Measurements from ENCODE around the gene AMACR. TPM values are rescaled to one million over a fixed set of nuclear protein-coding genes. Genes with fewer than 3 reads are reported as not detected.

The AMACR gene
- total and polyA plus RNA-seq, 9 of the 15 experiments (the other 6 are each of a cell fraction or from before 2014, with no cell fraction given), result 0.72 to 4.6 (median 4.0) TPM

DNA sequence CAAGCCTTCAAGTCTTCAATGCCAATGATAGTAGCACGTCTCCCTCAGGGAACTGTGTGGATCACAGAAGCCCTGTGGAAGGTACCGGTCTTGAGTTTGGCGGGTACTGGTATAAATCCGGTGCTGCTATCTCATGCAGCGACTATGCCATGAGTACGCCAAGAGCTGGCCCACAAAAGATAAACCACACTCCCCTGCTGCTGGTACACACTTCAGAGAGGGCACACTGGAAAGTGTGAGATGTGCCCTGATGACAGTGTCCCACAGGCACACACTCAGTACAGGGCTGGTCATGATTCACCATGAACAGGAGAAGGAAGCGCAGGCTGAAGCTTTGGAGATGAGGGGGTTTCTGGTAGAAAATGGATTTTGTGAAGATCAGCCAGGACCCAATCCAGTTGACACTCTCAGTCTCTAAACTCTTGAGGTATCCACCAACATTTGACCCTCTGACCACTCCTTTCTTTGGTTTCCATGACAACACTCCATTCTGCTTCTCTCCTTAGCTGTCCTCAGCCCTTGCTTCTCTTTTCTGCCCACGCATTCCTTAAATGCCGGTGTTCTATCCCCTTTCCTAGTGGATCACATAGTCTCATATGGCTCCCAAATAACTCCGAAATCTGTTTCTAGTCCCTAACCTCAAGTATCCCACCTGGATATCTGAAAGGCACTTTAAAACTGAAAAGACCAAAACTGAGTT lies 5.1 kb downstream of the AMACR start:
- ATAC-seq (no peak), DNase-seq (ENCODE audit: extremely low read depth in 1 of 4, low spot score in 3 of 4) (no peak), FAIRE-seq (no peak)
- no peaks in the 10 kb centered on the region for H3K9me1 ChIP-seq (ENCODE audit: control insufficient read depth, insufficient read depth, low read length)
- H2AFZ ChIP-seq (ENCODE audit: low read depth, low read length), result no peak overlapping the region
- CTCF ChIA-PET (ENCODE audit: low intra/inter-chr PET ratio), result interaction anchor here (0.6 kb wide), 1 partner anchor 1000 kb away, joined by 6 read pairs; no protein-coding TSS in a partner anchor
- no peaks in the 10 kb centered on the region for H3K79me2 ChIP-seq (ENCODE audit: control insufficient read depth, insufficient read depth, low read length)
- POLR2A ChIA-PET, result no interaction called here
- no peaks in the 10 kb centered on the region; the same call in 2 of the 3 replicates for H3K36me3 ChIP-seq (ENCODE audit: control insufficient read depth, insufficient read depth, low read length)
- no peaks in the 10 kb centered on the region for H4K20me1 ChIP-seq (replicated peaks; ENCODE audit: control insufficient read depth, insufficient read depth, low read length)
- H3K4me2 ChIP-seq (ENCODE audit: insufficient read depth, low read length), result no peak overlapping the region
- in situ Hi-C loops (cut with MboI) (loop anchor here (10.0 kb wide), 1 partner anchor 442 kb away; no protein-coding TSS in a partner anchor), intact Hi-C loops (cut with micrococcal nuclease) (no loop called here)
- H3K9me3 ChIP-seq (replicated peaks; ENCODE audit: control insufficient read depth, insufficient read depth, low read depth, low read length), result no peaks in the 10 kb centered on the region
- H3K9ac ChIP-seq (ENCODE audit: insufficient read depth in 1 of 2, low read depth in 2 of 2, low read length in 2 of 2), result no peak overlapping the region
- no peaks in the 10 kb centered on the region for H3K27me3 ChIP-seq (ENCODE audit: control insufficient read depth in 2 of 2, insufficient read depth in 2 of 2, low read length in 2 of 2)
- H3K4me1 ChIP-seq (replicated peaks in 1 of 2; ENCODE audit: control insufficient read depth in 2 of 2, insufficient read depth in 2 of 2, low read length in 2 of 2), result peaks cover 7 to 9% of the 10 kb centered on the region in 2 experiments; a peak in 4 of 5 replicates
- H3K27ac ChIP-seq (ENCODE audit: extremely low read depth, low read depth, low read length), result no peak overlapping the region
- TF ChIP-seq RFX1 (IDR thresholded peaks at IDR 0.05) (peak; percentile 86), ZNF584 (CRISPR knock-in tag; IDR thresholded peaks at IDR 0.05; ENCODE audit: low read depth) (no peak)
- TF ChIP-seq, protein P1, sequence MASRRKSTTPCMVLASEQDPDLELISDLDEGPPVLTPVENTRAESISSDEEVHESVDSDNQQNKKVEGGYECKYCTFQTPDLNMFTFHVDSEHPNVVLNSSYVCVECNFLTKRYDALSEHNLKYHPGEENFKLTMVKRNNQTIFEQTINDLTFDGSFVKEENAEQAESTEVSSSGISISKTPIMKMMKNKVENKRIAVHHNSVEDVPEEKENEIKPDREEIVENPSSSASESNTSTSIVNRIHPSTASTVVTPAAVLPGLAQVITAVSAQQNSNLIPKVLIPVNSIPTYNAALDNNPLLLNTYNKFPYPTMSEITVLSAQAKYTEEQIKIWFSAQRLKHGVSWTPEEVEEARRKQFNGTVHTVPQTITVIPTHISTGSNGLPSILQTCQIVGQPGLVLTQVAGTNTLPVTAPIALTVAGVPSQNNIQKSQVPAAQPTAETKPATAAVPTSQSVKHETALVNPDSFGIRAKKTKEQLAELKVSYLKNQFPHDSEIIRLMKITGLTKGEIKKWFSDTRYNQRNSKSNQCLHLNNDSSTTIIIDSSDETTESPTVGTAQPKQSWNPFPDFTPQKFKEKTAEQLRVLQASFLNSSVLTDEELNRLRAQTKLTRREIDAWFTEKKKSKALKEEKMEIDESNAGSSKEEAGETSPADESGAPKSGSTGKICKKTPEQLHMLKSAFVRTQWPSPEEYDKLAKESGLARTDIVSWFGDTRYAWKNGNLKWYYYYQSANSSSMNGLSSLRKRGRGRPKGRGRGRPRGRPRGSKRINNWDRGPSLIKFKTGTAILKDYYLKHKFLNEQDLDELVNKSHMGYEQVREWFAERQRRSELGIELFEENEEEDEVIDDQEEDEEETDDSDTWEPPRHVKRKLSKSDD (conservative IDR thresholded peaks at IDR 0.05; ENCODE audit: low read length), result 0 out of 2 replicates have a peak, but pooled peaks have one; percentile 53
- WGBS (ENCODE audit: insufficient coverage, low coverage, missing lambda C conversion rate), result 61% methylated on average over 10 of the region's 10 CpGs
- H3K4me3 ChIP-seq, result no peak overlapping the region
- no TSS peak for BruUV-seq (replicated peaks)

Data from K562 (cell line).